Activated T-cell treated with anti-CD3 and anti-CD28 coated beads for 48 hours (primary cell): ENCODE measurements around the gene ATXN1.

Experiments
- DNase-seq: peaks from one replicate; pipeline ENCODE4 v3.0.0-alpha.2; 2020; ENCODE audit warnings: low read depth

The ATXN1 gene

DNA sequence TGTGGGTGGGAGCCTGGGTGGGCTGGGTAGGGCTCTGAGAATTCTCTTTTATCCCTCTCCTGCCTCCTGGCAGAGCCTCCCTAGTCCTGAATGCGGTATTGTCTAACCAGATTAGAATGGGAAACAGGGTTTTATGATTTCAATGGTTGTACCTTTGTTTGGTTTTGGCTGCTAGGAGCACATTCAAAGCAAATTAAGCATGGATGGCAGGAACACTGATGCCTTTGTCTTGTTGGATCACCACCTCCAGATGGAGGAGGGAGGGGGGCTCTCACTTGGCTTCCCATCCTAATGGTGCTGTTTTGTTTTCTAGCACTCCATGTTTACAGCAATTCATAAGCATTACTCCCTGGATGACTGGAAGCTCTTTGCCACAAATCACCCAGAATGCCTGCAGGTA lies 511.3 kb downstream of the ATXN1 start:
- no peak for DNase-seq
